HepG2 (cell line): ENCODE measurements around the gene ARMC5. TPM values are rescaled to one million over a fixed set of nuclear protein-coding genes. Genes with fewer than 3 reads are reported as not detected.
A peak's percentile ranks its signal among the peaks of the same experiment; 100 is the strongest.

Experiments
- AFF4 ChIP-seq: sonication (generic); formaldehyde crosslinking; IDR thresholded peaks from 2 replicates; pipeline ENCODE4 v1.4.0; 2020; ENCODE audit warnings: missing genetic modification reagents
- ARID4A ChIP-seq: sonication (generic); formaldehyde crosslinking; IDR thresholded peaks from 2 replicates; pipeline ENCODE4 v1.5.0; 2020; ENCODE audit warnings: mild to moderate bottlenecking, missing genetic modification reagents, borderline replicate concordance
- FUBP1 ChIP-seq: sonication (generic); formaldehyde crosslinking; IDR thresholded peaks from 2 replicates; pipeline ENCODE4 v1.5.1; 2020; ENCODE audit warnings: missing genetic modification reagents, mild to moderate bottlenecking, borderline replicate concordance
- HIC2 ChIP-seq: sonication (generic); formaldehyde crosslinking; IDR thresholded peaks from 2 replicates; pipeline ENCODE4 v1.9.0; 2022; ENCODE audit warnings: low read depth, missing genetic modification reagents
- HOXA3 ChIP-seq: sonication (generic); formaldehyde crosslinking; IDR thresholded peaks from 2 replicates; pipeline ENCODE4 v1.5.0; 2020; ENCODE audit warnings: missing genetic modification reagents
- SOX13 ChIP-seq, 3 experiments: fragments of 450-650 bp in 1 of 3; sonication (generic) in 1 of 3; formaldehyde crosslinking in 1 of 3; IDR thresholded peaks in 2 of 3; conservative IDR thresholded peaks in 1 of 3; 2 replicates each; pipeline versions ENCODE4 v1.5.0 to v1.6.1; 2016 to 2020; ENCODE audit warnings: antibody characterized with exemption in 1 of 3, mild to moderate bottlenecking in 1 of 3, missing compliant biosample characterization in 1 of 3, missing genetic modification reagents in 1 of 3, moderate library complexity in 1 of 3
- SOX5 ChIP-seq: IDR thresholded peaks from 2 replicates; pipeline ENCODE4 v1.6.1; 2016; ENCODE audit warnings: borderline replicate concordance
- SYNCRIP ChIP-seq: fragments of 200-400 bp; formaldehyde crosslinking; IDR thresholded peaks from 2 replicates; pipeline ENCODE4 v1.6.1; 2018; ENCODE audit warnings: mild to moderate bottlenecking, low read depth, low read length; ENCODE audit not compliant: insufficient read depth
- ZFY ChIP-seq: sonication (generic); formaldehyde crosslinking; IDR thresholded peaks from 2 replicates; pipeline ENCODE4 v1.4.0; 2020; ENCODE audit warnings: missing genetic modification reagents
- ZNF589 ChIP-seq: sonication (generic); formaldehyde crosslinking; conservative IDR thresholded peaks from 2 replicates; pipeline ENCODE4 v1.8.0; 2022; ENCODE audit warnings: mild to moderate bottlenecking, moderate library complexity, missing genetic modification reagents
- ZXDC ChIP-seq: sonication (generic); formaldehyde crosslinking; IDR thresholded peaks from 2 replicates; pipeline ENCODE4 v1.5.0; 2020; ENCODE audit warnings: mild to moderate bottlenecking, missing genetic modification reagents
- polyA plus RNA-seq, 8 experiments: library from polyadenylated mRNA; depleted of rRNA in 3 of 8; stranded (reverse) in 7 of 8; unstranded in 1 of 8; fragments of >200 nt; fragmentation: Illumina TruSeq in 4 of 8; extraction: Trizol in 4 of 8; gene quantifications; 2 replicates each; pipeline versions ENCODE4 v1.2.1 to v1.2.3, GENCODE V29; 2011 to 2016; ENCODE audit warnings: low read depth in 4 of 8, missing spikeins in 1 of 8, mixed read lengths in 1 of 8; ENCODE audit not compliant: insufficient read depth in 1 of 8
- total RNA-seq, 5 experiments: library from RNA; depleted of rRNA; stranded (reverse); fragments of >200 nt; fragmentation: Illumina TruSeq; extraction: Trizol; gene quantifications; 2 replicates each; pipeline ENCODE4 v1.2.3, GENCODE V29; 2016; ENCODE audit warnings: low read depth in 1 of 5

Gene ARMC5
- total and polyA plus RNA-seq, 2 of the 13 experiments (the other 11 are each of a cell fraction or from before 2014, with no cell fraction given) = 10.8 to 22.3 TPM

GRCh38 chr16:31507929-31508705, 48.8 kb downstream of the ARMC5 start, which contains the start of gene RUSF1 (continued):
- TF ChIP-seq FUBP1 (CRISPR knock-in tag) (no peak), HOXA3 (CRISPR knock-in tag) (peak; percentile 95), ARID4A (CRISPR knock-in tag) (peak; percentile 97), SOX13 (IDR thresholded peaks at IDR 0.05) (peak; percentile 37; the same call in 1 of the 2 replicates), SOX13 (CRISPR knock-in tag; conservative IDR thresholded peaks at IDR 0.05 in 1 of 2, IDR thresholded peaks at IDR 0.05 in 1 of 2) (peak in 1 of 2 experiments; percentile 66; a peak in 3 of 4 replicates), SYNCRIP (no peak), SOX5 (CRISPR knock-in tag) (peak; percentile 4; the same call in 1 of the 2 replicates), HIC2 (peak; percentile 44; the same call in 1 of the 2 replicates), ZNF589 (CRISPR knock-in tag) (0 out of 2 replicates have a peak, but pooled peaks have one; percentile 72), ZFY (CRISPR knock-in tag) (peak; percentile 99), AFF4 (CRISPR knock-in tag) (0 out of 2 replicates have a peak, but pooled peaks have one; percentile 63), ZXDC (CRISPR knock-in tag) (peak; percentile 51)
